HepG2 (cell line): ENCODE measurements around the gene KLHL40. TPM values are rescaled to one million over a fixed set of nuclear protein-coding genes. Genes with fewer than 3 reads are reported as not detected.
A peak's percentile ranks its signal among the peaks of the same experiment; 100 is the strongest.

Source experiments
- ARNT ChIP-seq: fragments of 450-650 bp; IDR thresholded peaks from 2 replicates; pipeline ENCODE4 v1.6.1; 2017
- FOXO4 ChIP-seq: sonication (generic); formaldehyde crosslinking; conservative IDR thresholded peaks from 2 replicates; pipeline ENCODE4 v1.8.1; 2023; ENCODE audit warnings: missing genetic modification reagents
- GATAD2A ChIP-seq: IDR thresholded peaks from 2 replicates; pipeline ENCODE4 v1.6.1; 2016
- HNF4G ChIP-seq, 2 experiments: sonication (generic) in 1 of 2; formaldehyde crosslinking in 1 of 2; IDR thresholded peaks; 2 replicates each; pipeline versions ENCODE4 v1.4.0 to v1.6.1; 2011 to 2020; ENCODE audit warnings: borderline replicate concordance in 2 of 2, low read depth in 2 of 2, mild to moderate bottlenecking in 2 of 2, low read length in 1 of 2, missing genetic modification reagents in 1 of 2, moderate library complexity in 1 of 2
- NFIB ChIP-seq: sonication (generic); formaldehyde crosslinking; IDR thresholded peaks from 2 replicates; pipeline ENCODE4 v1.9.0; 2021; ENCODE audit warnings: missing genetic modification reagents, mild to moderate bottlenecking, borderline replicate concordance
- PAX8 ChIP-seq: sonication (generic); formaldehyde crosslinking; IDR thresholded peaks from 2 replicates; pipeline ENCODE4 v1.8.0; 2022; ENCODE audit warnings: mild to moderate bottlenecking, missing genetic modification reagents, borderline replicate concordance
- POLR2AphosphoS5 ChIP-seq: IDR thresholded peaks from 2 replicates; pipeline ENCODE4 v1.6.1; 2012; ENCODE audit warnings: low read depth, low read length
- SAP130 ChIP-seq: IDR thresholded peaks from 2 replicates; pipeline ENCODE4 v1.6.1; 2016; ENCODE audit warnings: low read depth
- ZNF292 ChIP-seq: sonication (generic); formaldehyde crosslinking; IDR thresholded peaks from 2 replicates; pipeline ENCODE4 v1.8.1; 2022; ENCODE audit warnings: mild to moderate bottlenecking, low read depth, missing genetic modification reagents, borderline replicate concordance
- ZNF34 ChIP-seq: sonication (generic); formaldehyde crosslinking; IDR thresholded peaks from 2 replicates; pipeline ENCODE4 v1.4.0; 2020; ENCODE audit warnings: mild to moderate bottlenecking, missing genetic modification reagents, borderline replicate concordance
- ZSCAN31 ChIP-seq: sonication (generic); formaldehyde crosslinking; IDR thresholded peaks from 2 replicates; pipeline ENCODE4 v1.5.0; 2020; ENCODE audit warnings: low read depth, mild to moderate bottlenecking, missing genetic modification reagents
- polyA plus RNA-seq, 8 experiments: library from polyadenylated mRNA; depleted of rRNA in 3 of 8; stranded (reverse) in 7 of 8; unstranded in 1 of 8; fragments of >200 nt; fragmentation: Illumina TruSeq in 4 of 8; extraction: Trizol in 4 of 8; gene quantifications; 2 replicates each; pipeline versions ENCODE4 v1.2.1 to v1.2.3, GENCODE V29; 2011 to 2016; ENCODE audit warnings: low read depth in 4 of 8, missing spikeins in 1 of 8, mixed read lengths in 1 of 8; ENCODE audit not compliant: insufficient read depth in 1 of 8
- total RNA-seq, 5 experiments: library from RNA; depleted of rRNA; stranded (reverse); fragments of >200 nt; fragmentation: Illumina TruSeq; extraction: Trizol; gene quantifications; 2 replicates each; pipeline ENCODE4 v1.2.3, GENCODE V29; 2016; ENCODE audit warnings: low read depth in 1 of 5
- TF ChIP-seq, protein P1 (sequence below): sonication (generic); formaldehyde crosslinking; IDR thresholded peaks from 2 replicates; pipeline ENCODE4 v1.4.0; 2020; ENCODE audit warnings: missing genetic modification reagents, borderline replicate concordance
- TF ChIP-seq, protein P2 (sequence below): sonication (generic); formaldehyde crosslinking; IDR thresholded peaks from 2 replicates; pipeline ENCODE4 v1.4.0; 2020; ENCODE audit warnings: mild to moderate bottlenecking, missing genetic modification reagents, borderline replicate concordance
- TF ChIP-seq, protein P3 (sequence below): sonication (generic); formaldehyde crosslinking; IDR thresholded peaks from 2 replicates; pipeline ENCODE4 v1.5.1; 2020; ENCODE audit warnings: missing genetic modification reagents, mild to moderate bottlenecking, borderline replicate concordance

The KLHL40 gene
- total and polyA plus RNA-seq, 2 of the 13 experiments (the other 11 are each of a cell fraction or from before 2014, with no cell fraction given), result not detected

GRCh38 chr3:42732829-42733459 is 47.6 kb downstream of the KLHL40 start (continued):
- 0 out of 2 replicates have a peak, but pooled peaks have one; percentile 48 for TF ChIP-seq FOXO4 (CRISPR knock-in tag)
- no peak for TF ChIP-seq POLR2AphosphoS5
- TF ChIP-seq, protein P1, sequence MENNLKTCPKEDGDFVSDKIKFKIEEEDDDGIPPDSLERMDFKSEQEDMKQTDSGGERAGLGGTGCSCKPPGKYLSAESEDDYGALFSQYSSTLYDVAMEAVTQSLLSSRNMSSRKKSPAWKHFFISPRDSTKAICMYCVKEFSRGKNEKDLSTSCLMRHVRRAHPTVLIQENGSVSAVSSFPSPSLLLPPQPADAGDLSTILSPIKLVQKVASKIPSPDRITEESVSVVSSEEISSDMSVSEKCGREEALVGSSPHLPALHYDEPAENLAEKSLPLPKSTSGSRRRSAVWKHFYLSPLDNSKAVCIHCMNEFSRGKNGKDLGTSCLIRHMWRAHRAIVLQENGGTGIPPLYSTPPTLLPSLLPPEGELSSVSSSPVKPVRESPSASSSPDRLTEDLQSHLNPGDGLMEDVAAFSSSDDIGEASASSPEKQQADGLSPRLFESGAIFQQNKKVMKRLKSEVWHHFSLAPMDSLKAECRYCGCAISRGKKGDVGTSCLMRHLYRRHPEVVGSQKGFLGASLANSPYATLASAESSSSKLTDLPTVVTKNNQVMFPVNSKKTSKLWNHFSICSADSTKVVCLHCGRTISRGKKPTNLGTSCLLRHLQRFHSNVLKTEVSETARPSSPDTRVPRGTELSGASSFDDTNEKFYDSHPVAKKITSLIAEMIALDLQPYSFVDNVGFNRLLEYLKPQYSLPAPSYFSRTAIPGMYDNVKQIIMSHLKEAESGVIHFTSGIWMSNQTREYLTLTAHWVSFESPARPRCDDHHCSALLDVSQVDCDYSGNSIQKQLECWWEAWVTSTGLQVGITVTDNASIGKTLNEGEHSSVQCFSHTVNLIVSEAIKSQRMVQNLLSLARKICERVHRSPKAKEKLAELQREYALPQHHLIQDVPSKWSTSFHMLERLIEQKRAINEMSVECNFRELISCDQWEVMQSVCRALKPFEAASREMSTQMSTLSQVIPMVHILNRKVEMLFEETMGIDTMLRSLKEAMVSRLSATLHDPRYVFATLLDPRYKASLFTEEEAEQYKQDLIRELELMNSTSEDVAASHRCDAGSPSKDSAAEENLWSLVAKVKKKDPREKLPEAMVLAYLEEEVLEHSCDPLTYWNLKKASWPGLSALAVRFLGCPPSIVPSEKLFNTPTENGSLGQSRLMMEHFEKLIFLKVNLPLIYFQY (CRISPR knock-in tag), result peak; percentile 34; the same call in 1 of the 2 replicates
- TF ChIP-seq, protein P2, sequence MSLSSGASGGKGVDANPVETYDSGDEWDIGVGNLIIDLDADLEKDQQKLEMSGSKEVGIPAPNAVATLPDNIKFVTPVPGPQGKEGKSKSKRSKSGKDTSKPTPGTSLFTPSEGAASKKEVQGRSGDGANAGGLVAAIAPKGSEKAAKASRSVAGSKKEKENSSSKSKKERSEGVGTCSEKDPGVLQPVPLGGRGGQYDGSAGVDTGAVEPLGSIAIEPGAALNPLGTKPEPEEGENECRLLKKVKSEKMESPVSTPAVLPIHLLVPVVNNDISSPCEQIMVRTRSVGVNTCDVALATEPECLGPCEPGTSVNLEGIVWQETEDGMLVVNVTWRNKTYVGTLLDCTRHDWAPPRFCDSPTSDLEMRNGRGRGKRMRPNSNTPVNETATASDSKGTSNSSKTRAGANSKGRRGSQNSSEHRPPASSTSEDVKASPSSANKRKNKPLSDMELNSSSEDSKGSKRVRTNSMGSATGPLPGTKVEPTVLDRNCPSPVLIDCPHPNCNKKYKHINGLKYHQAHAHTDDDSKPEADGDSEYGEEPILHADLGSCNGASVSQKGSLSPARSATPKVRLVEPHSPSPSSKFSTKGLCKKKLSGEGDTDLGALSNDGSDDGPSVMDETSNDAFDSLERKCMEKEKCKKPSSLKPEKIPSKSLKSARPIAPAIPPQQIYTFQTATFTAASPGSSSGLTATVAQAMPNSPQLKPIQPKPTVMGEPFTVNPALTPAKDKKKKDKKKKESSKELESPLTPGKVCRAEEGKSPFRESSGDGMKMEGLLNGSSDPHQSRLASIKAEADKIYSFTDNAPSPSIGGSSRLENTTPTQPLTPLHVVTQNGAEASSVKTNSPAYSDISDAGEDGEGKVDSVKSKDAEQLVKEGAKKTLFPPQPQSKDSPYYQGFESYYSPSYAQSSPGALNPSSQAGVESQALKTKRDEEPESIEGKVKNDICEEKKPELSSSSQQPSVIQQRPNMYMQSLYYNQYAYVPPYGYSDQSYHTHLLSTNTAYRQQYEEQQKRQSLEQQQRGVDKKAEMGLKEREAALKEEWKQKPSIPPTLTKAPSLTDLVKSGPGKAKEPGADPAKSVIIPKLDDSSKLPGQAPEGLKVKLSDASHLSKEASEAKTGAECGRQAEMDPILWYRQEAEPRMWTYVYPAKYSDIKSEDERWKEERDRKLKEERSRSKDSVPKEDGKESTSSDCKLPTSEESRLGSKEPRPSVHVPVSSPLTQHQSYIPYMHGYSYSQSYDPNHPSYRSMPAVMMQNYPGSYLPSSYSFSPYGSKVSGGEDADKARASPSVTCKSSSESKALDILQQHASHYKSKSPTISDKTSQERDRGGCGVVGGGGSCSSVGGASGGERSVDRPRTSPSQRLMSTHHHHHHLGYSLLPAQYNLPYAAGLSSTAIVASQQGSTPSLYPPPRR (CRISPR knock-in tag), result no peak
- TF ChIP-seq PAX8 (CRISPR knock-in tag), result no peak
- TF ChIP-seq ZNF292, result peak; percentile 54; the same call in 1 of the 2 replicates
- no peak for TF ChIP-seq ZSCAN31 (CRISPR knock-in tag)
- no peak for TF ChIP-seq ZNF34 (CRISPR knock-in tag)
- TF ChIP-seq HNF4G (IDR thresholded peaks at IDR 0.05; ENCODE audit: borderline replicate concordance, low read depth, low read length), result no peak; the same call in 1 of the 2 replicates
- no peak for TF ChIP-seq HNF4G (CRISPR knock-in tag; IDR thresholded peaks at IDR 0.05; ENCODE audit: borderline replicate concordance, low read depth)
- TF ChIP-seq, protein P3, sequence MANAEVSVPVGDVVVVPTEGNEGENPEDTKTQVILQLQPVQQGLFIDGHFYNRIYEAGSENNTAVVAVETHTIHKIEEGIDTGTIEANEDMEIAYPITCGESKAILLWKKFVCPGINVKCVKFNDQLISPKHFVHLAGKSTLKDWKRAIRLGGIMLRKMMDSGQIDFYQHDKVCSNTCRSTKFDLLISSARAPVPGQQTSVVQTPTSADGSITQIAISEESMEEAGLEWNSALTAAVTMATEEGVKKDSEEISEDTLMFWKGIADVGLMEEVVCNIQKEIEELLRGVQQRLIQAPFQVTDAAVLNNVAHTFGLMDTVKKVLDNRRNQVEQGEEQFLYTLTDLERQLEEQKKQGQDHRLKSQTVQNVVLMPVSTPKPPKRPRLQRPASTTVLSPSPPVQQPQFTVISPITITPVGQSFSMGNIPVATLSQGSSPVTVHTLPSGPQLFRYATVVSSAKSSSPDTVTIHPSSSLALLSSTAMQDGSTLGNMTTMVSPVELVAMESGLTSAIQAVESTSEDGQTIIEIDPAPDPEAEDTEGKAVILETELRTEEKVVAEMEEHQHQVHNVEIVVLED, result no peak
- no peak for TF ChIP-seq NFIB
- TF ChIP-seq SAP130 (CRISPR knock-in tag), result no peak
- peak; percentile 28; the same call in 1 of the 2 replicates for TF ChIP-seq GATAD2A (CRISPR knock-in tag)
- TF ChIP-seq ARNT, result no peak
